ENCODE measurements around the gene GON4L. TPM values are rescaled to one million over a fixed set of nuclear protein-coding genes. Genes with fewer than 3 reads are reported as not detected.

The GON4L gene
- total and polyA plus RNA-seq, 2 of the 4 experiments (the other 2 are of a cell fraction) = 21.2 to 30.3 TPM

DNA sequence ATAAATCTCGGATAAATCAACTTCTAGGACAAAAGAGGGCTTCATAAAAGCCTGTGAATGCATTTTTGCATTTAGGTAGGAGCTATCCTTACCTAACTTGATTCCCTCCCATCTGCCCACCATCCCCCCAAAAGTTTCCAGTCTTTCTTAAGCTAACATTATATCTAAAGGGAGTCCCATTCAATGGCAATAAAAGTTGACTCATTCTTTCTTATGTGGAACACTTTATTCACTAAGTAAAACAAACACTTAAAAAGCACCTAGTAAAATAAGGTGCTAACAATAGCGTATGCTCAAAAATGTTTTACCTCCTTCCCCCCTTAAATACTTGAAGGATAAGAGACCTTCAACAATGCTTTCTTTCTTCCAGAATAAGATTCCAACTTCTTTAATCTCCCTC lies 83.8 kb downstream of the GON4L start:
- Histone ChIP-seq H4K8ac (ENCODE audit: low read depth in 2 of 2, low read length in 2 of 2) (no peak overlapping the region), H4K20me1 (ENCODE audit: insufficient read depth, low read length) (no peaks in the 10 kb centered on the region), H4K5ac (ENCODE audit: low read depth, low read length) (no peak overlapping the region), H3K9me3 (ENCODE audit: control insufficient read depth, insufficient read depth, low read length) (no peaks in the 10 kb centered on the region), H3K36me3 (ENCODE audit: control insufficient read depth, insufficient read depth, low read length) (peaks cover 53% of the 10 kb centered on the region), H3K18ac (ENCODE audit: low read depth, low read length) (no peak overlapping the region), H2BK120ac (ENCODE audit: low read depth, low read length) (no peak overlapping the region), H3K56ac (ENCODE audit: extremely low read depth, insufficient read depth, low read length) (no peak overlapping the region), H2BK5ac (ENCODE audit: low read depth, low read length, poor library complexity, severe bottlenecking) (no peak overlapping the region), H3K27me3 (ENCODE audit: control insufficient read depth, insufficient read depth, low read length) (no peaks in the 10 kb centered on the region), H3K23ac (ENCODE audit: low read depth, low read length) (no peak overlapping the region), H3K4me2 (ENCODE audit: low read depth, low read length) (no peak overlapping the region), H2AK5ac (ENCODE audit: low read depth, low read length) (no peak overlapping the region), H2BK15ac (ENCODE audit: low read depth, low read length) (no peak overlapping the region), H3K14ac (replicated peaks; ENCODE audit: low read depth, low read length) (no peak overlapping the region), H3K27ac (ENCODE audit: insufficient read depth, low read length) (no peak overlapping the region), H3K9ac (ENCODE audit: low read depth, low read length) (no peak overlapping the region), H2BK20ac (ENCODE audit: low read depth, low read length) (no peak overlapping the region), H3K4me3 (ENCODE audit: insufficient read depth, low read depth, low read length) (no peak overlapping the region), H3K79me1 (ENCODE audit: low read depth in 1 of 2, low read length in 2 of 2) (peaks cover 0 to 5% of the 10 kb centered on the region in 2 experiments; a peak in 1 of 4 replicates), H3K4me1 (ENCODE audit: control insufficient read depth, insufficient read depth, low read length) (no peaks in the 10 kb centered on the region), H3K4ac (ENCODE audit: low read depth, low read length) (no peak overlapping the region), H2AK9ac (replicated peaks; ENCODE audit: low read depth, low read length, poor library complexity) (no peak overlapping the region), H3K9me1 (ENCODE audit: insufficient read depth, low read length) (no peaks in the 10 kb centered on the region; the same call in 1 of the 2 replicates), H2AFZ (replicated peaks; ENCODE audit: low read length, poor library complexity) (no peak overlapping the region), H4K91ac (ENCODE audit: insufficient read depth, low read depth, low read length) (no peak overlapping the region)
- intact Hi-C loops (cut with micrococcal nuclease) (loop anchor here (5.0 kb wide), 1 partner anchor 49 kb away; no protein-coding TSS in a partner anchor), dilution Hi-C loops (cut with HindIII; ENCODE audit: low sequenced_read_pairs, unreplicated experiment) (no loop called here), in situ Hi-C loops (cut with MboI; ENCODE audit: low sequenced_read_pairs) (no loop called here)
- CTCF ChIA-PET = no interaction called here
- POLR2A ChIA-PET (ENCODE audit: unreplicated experiment) = no interaction called here
- 100% methylated on average over 1 of the region's 2 CpGs; no CpG with 5 or more reads in 1 of the 2 experiments for WGBS, 2 experiments (ENCODE audit: extremely low coverage in 2 of 2, insufficient read length in 1 of 2)
- DNase-seq (no peak), ATAC-seq (ENCODE audit: low read depth) (no peak)
- TF ChIP-seq FOS (IDR thresholded peaks at IDR 0.05; ENCODE audit: low read depth, low read length) (no peak), RFX5 (IDR thresholded peaks at IDR 0.05; ENCODE audit: low read depth, low read length) (no peak), MXI1 (IDR thresholded peaks at IDR 0.05; ENCODE audit: borderline replicate concordance, low read depth, low read length) (no peak), POLR2A (IDR thresholded peaks at IDR 0.05; ENCODE audit: low read depth, low read length) (no peak), BHLHE40 (IDR thresholded peaks at IDR 0.05; ENCODE audit: low read depth, low read length) (no peak), CEBPB (IDR thresholded peaks at IDR 0.05; ENCODE audit: low read depth, low read length) (no peak), CHD1 (IDR thresholded peaks at IDR 0.05; ENCODE audit: low read depth, low read length) (no peak), USF2 (IDR thresholded peaks at IDR 0.05; ENCODE audit: low read depth, low read length) (no peak), MAFK (IDR thresholded peaks at IDR 0.05; ENCODE audit: low read depth, low read length) (no peak), RAD21 (IDR thresholded peaks at IDR 0.05; ENCODE audit: low read length) (no peak), RCOR1 (IDR thresholded peaks at IDR 0.05; ENCODE audit: insufficient replicate concordance, low read length) (no peak), NFE2L2 (IDR thresholded peaks at IDR 0.05; ENCODE audit: low read depth, low read length) (no peak)
- TF ChIP-seq, protein P1, sequence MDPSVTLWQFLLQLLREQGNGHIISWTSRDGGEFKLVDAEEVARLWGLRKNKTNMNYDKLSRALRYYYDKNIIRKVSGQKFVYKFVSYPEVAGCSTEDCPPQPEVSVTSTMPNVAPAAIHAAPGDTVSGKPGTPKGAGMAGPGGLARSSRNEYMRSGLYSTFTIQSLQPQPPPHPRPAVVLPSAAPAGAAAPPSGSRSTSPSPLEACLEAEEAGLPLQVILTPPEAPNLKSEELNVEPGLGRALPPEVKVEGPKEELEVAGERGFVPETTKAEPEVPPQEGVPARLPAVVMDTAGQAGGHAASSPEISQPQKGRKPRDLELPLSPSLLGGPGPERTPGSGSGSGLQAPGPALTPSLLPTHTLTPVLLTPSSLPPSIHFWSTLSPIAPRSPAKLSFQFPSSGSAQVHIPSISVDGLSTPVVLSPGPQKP (IDR thresholded peaks at IDR 0.05; ENCODE audit: borderline replicate concordance, low read depth, low read length) = no peak
- no TSS peak for BruUV-seq (replicated peaks)

Measured in IMR-90 (cell line).